ENCODE data around the gene ZNF281.

GRCh38 chr1:200445213-200445612 is 35.4 kb upstream of the ZNF281 start:
- TF ChIP-seq CTCF (tag by site-specific recombination; IDR thresholded peaks at IDR 0.05) (no peak), PRDM10 (tag by site-specific recombination; IDR thresholded peaks at IDR 0.05) (no peak), ZBTB48 (tag by site-specific recombination; IDR thresholded peaks at IDR 0.05) (no peak), ZBTB17 (tag by site-specific recombination; IDR thresholded peaks at IDR 0.05) (no peak), ZNF24 (tag by site-specific recombination; IDR thresholded peaks at IDR 0.05) (no peak), ZNF221 (tag by site-specific recombination; IDR thresholded peaks at IDR 0.05; ENCODE audit: borderline replicate concordance) (no peak), YY1 (tag by site-specific recombination; IDR thresholded peaks at IDR 0.05) (no peak)
